ENCODE results near the gene MRPL37.

The MRPL37 gene

GRCh38 chr1:54188291-54188690 is 11.7 kb upstream of the MRPL37 start:
- no peak for TF ChIP-seq GLIS3 (CRISPR knock-in tag; IDR thresholded peaks at IDR 0.05)
- TF ChIP-seq ZFP3 (CRISPR knock-in tag; IDR thresholded peaks at IDR 0.05), result no peak
- no peak for TF ChIP-seq BACH2 (CRISPR knock-in tag; IDR thresholded peaks at IDR 0.05; ENCODE audit: borderline replicate concordance)
- TF ChIP-seq OSR1 (CRISPR knock-in tag; IDR thresholded peaks at IDR 0.05), result no peak
- TF ChIP-seq PPARA (CRISPR knock-in tag; IDR thresholded peaks at IDR 0.05; ENCODE audit: borderline replicate concordance), result no peak
- TF ChIP-seq TSHZ2 (CRISPR knock-in tag; IDR thresholded peaks at IDR 0.05), result no peak
- no peak for TF ChIP-seq RARB (CRISPR knock-in tag; IDR thresholded peaks at IDR 0.05)
- TF ChIP-seq ESRRG (CRISPR knock-in tag; IDR thresholded peaks at IDR 0.05), result no peak
- no peak for TF ChIP-seq ZNF565 (CRISPR knock-in tag; conservative IDR thresholded peaks at IDR 0.05; ENCODE audit: low read depth)
- ATAC-seq, result no peak

GRCh38 chr1:54190526-54190925 is 9.4 kb upstream of the MRPL37 start:
- no peak for ATAC-seq

GRCh38 chr1:54191525-54191924 is 8.4 kb upstream of the MRPL37 start:
- no peak for ATAC-seq
- TF ChIP-seq POU6F1 (CRISPR knock-in tag; IDR thresholded peaks at IDR 0.05; ENCODE audit: borderline replicate concordance, low read depth) (no peak), TOX (CRISPR knock-in tag; IDR thresholded peaks at IDR 0.05; ENCODE audit: borderline replicate concordance) (no peak), RARB (CRISPR knock-in tag; IDR thresholded peaks at IDR 0.05) (no peak), ZC3H10 (CRISPR knock-in tag; IDR thresholded peaks at IDR 0.05) (no peak), PPARA (CRISPR knock-in tag; IDR thresholded peaks at IDR 0.05; ENCODE audit: borderline replicate concordance) (no peak), CSDC2 (CRISPR knock-in tag; IDR thresholded peaks at IDR 0.05) (no peak)

More at GRCh38 chr1:54190526-54190925, 9.4 kb upstream of the MRPL37 start:
- TF ChIP-seq ZNF565 (CRISPR knock-in tag; conservative IDR thresholded peaks at IDR 0.05; ENCODE audit: low read depth) (no peak), TCF4 (CRISPR knock-in tag; IDR thresholded peaks at IDR 0.05; ENCODE audit: borderline replicate concordance) (no peak), ZC3H10 (CRISPR knock-in tag; IDR thresholded peaks at IDR 0.05) (no peak), OSR1 (CRISPR knock-in tag; IDR thresholded peaks at IDR 0.05) (no peak), POU6F1 (CRISPR knock-in tag; IDR thresholded peaks at IDR 0.05; ENCODE audit: borderline replicate concordance, low read depth) (no peak), RARB (CRISPR knock-in tag; IDR thresholded peaks at IDR 0.05) (no peak), ARNTL (CRISPR knock-in tag; IDR thresholded peaks at IDR 0.05; ENCODE audit: borderline replicate concordance, low read depth) (no peak), PPARA (CRISPR knock-in tag; IDR thresholded peaks at IDR 0.05; ENCODE audit: borderline replicate concordance) (no peak), ISL1 (CRISPR knock-in tag; IDR thresholded peaks at IDR 0.05) (no peak), CSDC2 (CRISPR knock-in tag; IDR thresholded peaks at IDR 0.05) (no peak), ZFP3 (CRISPR knock-in tag; IDR thresholded peaks at IDR 0.05) (no peak)

GRCh38 chr1:54193453-54193852 is 6.5 kb upstream of the MRPL37 start:
- no peak for ATAC-seq
- TF ChIP-seq PPARA (CRISPR knock-in tag; IDR thresholded peaks at IDR 0.05; ENCODE audit: borderline replicate concordance) (no peak), SNAI2 (CRISPR knock-in tag; IDR thresholded peaks at IDR 0.05) (no peak), ZC3H10 (CRISPR knock-in tag; IDR thresholded peaks at IDR 0.05) (no peak), CREB5 (CRISPR knock-in tag; IDR thresholded peaks at IDR 0.05; ENCODE audit: low read depth) (no peak), BACH2 (CRISPR knock-in tag; IDR thresholded peaks at IDR 0.05; ENCODE audit: borderline replicate concordance) (no peak), TCF4 (CRISPR knock-in tag; IDR thresholded peaks at IDR 0.05; ENCODE audit: borderline replicate concordance) (no peak), ZNF8 (CRISPR knock-in tag; IDR thresholded peaks at IDR 0.05) (no peak), ESRRG (CRISPR knock-in tag; IDR thresholded peaks at IDR 0.05) (no peak), ZNF565 (CRISPR knock-in tag; conservative IDR thresholded peaks at IDR 0.05; ENCODE audit: low read depth) (no peak), TOX (CRISPR knock-in tag; IDR thresholded peaks at IDR 0.05; ENCODE audit: borderline replicate concordance) (no peak), CSDC2 (CRISPR knock-in tag; IDR thresholded peaks at IDR 0.05) (no peak), ISL1 (CRISPR knock-in tag; IDR thresholded peaks at IDR 0.05) (no peak), RARB (CRISPR knock-in tag; IDR thresholded peaks at IDR 0.05) (no peak), ZFP3 (CRISPR knock-in tag; IDR thresholded peaks at IDR 0.05) (no peak)
